ENCODE results near the gene DNAH5.

DNAH5 gene

DNA sequence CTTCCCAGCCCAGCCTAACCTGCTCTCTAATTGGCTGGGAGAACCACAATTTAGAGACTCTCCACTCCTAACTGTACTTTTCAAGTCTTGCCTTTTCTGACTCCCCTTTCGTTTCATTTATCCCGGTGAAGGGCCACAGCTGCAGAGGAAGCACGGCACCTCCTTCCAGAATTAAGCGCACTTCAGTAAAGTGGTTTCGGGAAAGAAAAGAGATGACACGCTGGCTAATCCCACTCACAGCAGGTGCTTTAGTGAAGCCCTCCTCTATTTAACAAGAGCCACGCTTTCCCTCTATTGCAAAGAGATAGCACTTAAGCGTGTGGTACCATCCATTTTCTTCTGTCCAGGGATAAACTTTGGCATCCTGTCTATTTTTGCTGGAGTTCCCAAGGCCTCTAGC is 4.8 kb downstream of the DNAH5 start:
- no peak overlapping the region for H3K4me3 ChIP-seq (replicated peaks; ENCODE audit: low read depth, low read length)
- no peak for DNase-seq (ENCODE audit: low read depth)
- no peak for TF ChIP-seq CTCF (IDR thresholded peaks at IDR 0.05; ENCODE audit: low read length, missing control alignments)

GRCh38 chr5:13934921-13935320 is 9.6 kb downstream of the DNAH5 start:
- no peak for DNase-seq (ENCODE audit: low read depth)
- no peak overlapping the region for H3K4me3 ChIP-seq (replicated peaks; ENCODE audit: low read depth, low read length)
- TF ChIP-seq CTCF (IDR thresholded peaks at IDR 0.05; ENCODE audit: low read length, missing control alignments) = no peak

- H3K4me3 ChIP-seq (replicated peaks; ENCODE audit: low read depth, low read length) = no peak overlapping the region
- DNase-seq (ENCODE audit: low read depth) = no peak
- no peak for TF ChIP-seq CTCF (IDR thresholded peaks at IDR 0.05; ENCODE audit: low read length, missing control alignments)
These were observed 10.4 kb downstream of the DNAH5 start for GRCh38 chr5:13934125-13934524.

DNA sequence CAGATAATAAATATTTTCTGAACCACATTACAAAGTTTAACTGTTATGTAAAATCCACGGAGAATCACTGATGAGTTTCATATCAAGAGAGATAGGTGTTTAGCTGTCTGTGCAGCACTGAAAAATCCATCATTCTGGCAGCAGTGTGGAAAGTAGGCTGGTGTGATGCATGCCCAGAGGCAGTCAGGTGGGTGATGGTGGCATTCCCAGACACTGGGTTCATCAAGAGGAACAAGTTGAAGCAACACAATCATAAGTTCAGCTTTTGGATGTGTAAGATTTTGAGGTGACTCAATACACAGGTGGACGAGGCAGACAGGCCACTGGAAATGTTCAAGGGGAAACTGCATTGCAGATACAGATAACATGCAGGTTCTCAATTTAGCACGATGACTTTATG is 11.9 kb downstream of the DNAH5 start:
- DNase-seq (ENCODE audit: low read depth) = no peak
- no peak overlapping the region for H3K4me3 ChIP-seq (replicated peaks; ENCODE audit: low read depth, low read length)
- TF ChIP-seq CTCF (IDR thresholded peaks at IDR 0.05; ENCODE audit: low read length, missing control alignments) = no peak

DNA sequence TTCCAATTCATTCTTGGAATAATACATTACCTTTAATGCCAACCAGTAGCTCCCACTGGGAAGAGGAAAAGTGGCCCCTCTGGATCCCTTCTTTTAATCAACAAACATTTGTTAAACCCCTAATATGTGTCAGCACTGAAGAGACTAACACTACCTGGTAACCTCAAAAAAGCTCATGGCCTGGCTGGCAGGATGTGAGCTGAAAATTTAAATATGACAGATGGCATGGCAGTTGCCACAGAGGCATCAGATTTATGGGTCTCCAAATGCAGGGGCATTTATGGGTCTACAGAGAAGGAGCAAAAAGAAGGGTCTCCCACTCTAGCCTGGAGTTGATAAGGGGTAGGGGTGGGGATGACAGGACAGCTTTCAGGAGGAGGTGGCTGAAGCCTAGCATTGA is 12.5 kb downstream of the DNAH5 start:
- no peak overlapping the region for H3K4me3 ChIP-seq (replicated peaks; ENCODE audit: low read depth, low read length)
- TF ChIP-seq CTCF (IDR thresholded peaks at IDR 0.05; ENCODE audit: low read length, missing control alignments) = no peak
- DNase-seq (ENCODE audit: low read depth) = no peak

- no peak overlapping the region for H3K4me3 ChIP-seq (replicated peaks; ENCODE audit: low read depth, low read length)
- no peak for DNase-seq (ENCODE audit: low read depth)
- TF ChIP-seq CTCF (IDR thresholded peaks at IDR 0.05; ENCODE audit: low read length, missing control alignments) = no peak
These were observed 13.8 kb downstream of the DNAH5 start for GRCh38 chr5:13930541-13931171.

- H3K4me3 ChIP-seq (replicated peaks; ENCODE audit: low read depth, low read length) = no peak overlapping the region
- TF ChIP-seq CTCF (IDR thresholded peaks at IDR 0.05; ENCODE audit: low read length, missing control alignments) = no peak
- no peak for DNase-seq (ENCODE audit: low read depth)
These were observed 17.8 kb downstream of the DNAH5 start for GRCh38 chr5:13926731-13927130.
